GM12892 (cell line): ENCODE measurements around the gene NKPD1.

Source experiments
- POLR2A ChIP-seq: IDR thresholded peaks from 2 replicates; pipeline ENCODE4 v1.6.1; 2011; ENCODE audit warnings: low read depth, low read length, control low read depth
- POLR2AphosphoS5 ChIP-seq: IDR thresholded peaks from 2 replicates; pipeline ENCODE4 v1.6.1; 2011; ENCODE audit warnings: low read depth, low read length, control low read depth
- TAF1 ChIP-seq: IDR thresholded peaks from 2 replicates; pipeline ENCODE4 v1.6.1; 2011; ENCODE audit warnings: low read depth, mild to moderate bottlenecking, control low read depth, low read length, borderline replicate concordance

DNA sequence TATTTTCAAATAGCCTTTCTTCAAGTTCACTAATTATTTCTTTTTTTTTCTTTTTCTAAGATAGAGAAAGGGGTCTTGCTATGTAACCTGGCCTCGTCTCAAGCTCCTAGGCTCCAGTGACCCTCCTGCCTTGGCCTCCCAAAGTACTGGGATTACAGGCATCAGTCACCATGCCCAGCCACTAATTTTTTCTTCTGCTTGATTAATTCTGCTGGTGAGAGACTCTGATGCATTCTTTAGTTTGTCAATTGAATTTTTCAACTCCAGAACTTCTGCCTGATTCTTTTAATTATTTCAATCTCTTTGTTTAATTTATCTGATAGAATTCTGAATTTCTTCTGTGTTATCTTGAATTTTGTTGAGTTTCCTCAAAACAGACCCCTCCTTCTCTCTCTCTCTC is 29.2 kb upstream of the NKPD1 start:
- TF ChIP-seq POLR2A (no peak), POLR2AphosphoS5 (no peak), TAF1 (no peak)
